H1 (cell line): Measurements from ENCODE around the gene GATB. TPM values are rescaled to one million over a fixed set of nuclear protein-coding genes. Genes with fewer than 3 reads are reported as not detected.

Source experiments
- CTCF ChIA-PET: fragments of 300-600 bp; sonication (Branson Sonifier 250); formaldehyde crosslinking; loops from one replicate; lab custom pipeline; 2021; ENCODE audit not compliant: partially characterized antibody; lab: Charles Lee
- POLR2A ChIA-PET: fragments of 300-600 bp; sonication (Branson Sonifier 250); formaldehyde crosslinking; loops from one replicate; lab custom pipeline; 2021; ENCODE audit warnings: inconsistent platforms; ENCODE audit not compliant: partially characterized antibody; lab: Charles Lee
- DNase-seq, 2 experiments: peaks; one replicate each; pipeline versions ENCODE4 v3.0.0 to v3.0.0-alpha.2; 2010 to 2022; ENCODE audit warnings: low spot score in 2 of 2, low read depth in 1 of 2, mixed read lengths in 1 of 2
- FAIRE-seq: peaks from 2 replicates; lab custom pipeline; 2011; peaks lifted over from hg19 to GRCh38; lab: Jason Lieb, UNC
- H2AFZ ChIP-seq: 2 replicates; pipeline ENCODE4 v1.8.1; 2012; ENCODE audit warnings: low read length, inconsistent platforms
- H2AK5ac ChIP-seq: 2 replicates; pipeline ENCODE4 v1.6.1; 2013; ENCODE audit warnings: low read depth, low read length
- H2BK120ac ChIP-seq: replicated peaks from 2 replicates; pipeline ENCODE3; 2013; ENCODE audit warnings: low read depth, low read length, inconsistent platforms
- H2BK12ac ChIP-seq: 2 replicates; pipeline ENCODE4 v1.6.1; 2013; ENCODE audit warnings: low read depth, low read length
- H2BK15ac ChIP-seq: 2 replicates; pipeline ENCODE4 v1.6.1; 2013; ENCODE audit warnings: low read length
- H2BK20ac ChIP-seq: 2 replicates; pipeline ENCODE4 v1.6.1; 2013; ENCODE audit warnings: low read length
- H2BK5ac ChIP-seq: 2 replicates; pipeline ENCODE4 v1.6.1; 2013; ENCODE audit warnings: low read depth, low read length
- H3K14ac ChIP-seq: 2 replicates; pipeline ENCODE4 v1.6.1; 2013; ENCODE audit warnings: inconsistent platforms; ENCODE audit not compliant: insufficient read length
- H3K18ac ChIP-seq: 2 replicates; pipeline ENCODE4 v1.6.1; 2013; ENCODE audit warnings: low read length; ENCODE audit errors: extremely low read depth
- H3K23ac ChIP-seq: 2 replicates; pipeline ENCODE4 v1.6.1; 2013; ENCODE audit warnings: inconsistent platforms; ENCODE audit not compliant: insufficient read length
- H3K23me2 ChIP-seq: 2 replicates; pipeline ENCODE4 v1.6.1; 2013; ENCODE audit warnings: low read depth, low read length
- H3K27ac ChIP-seq: 2 replicates; pipeline ENCODE4 v1.6.1; 2011; ENCODE audit warnings: low read depth, low read length, inconsistent platforms
- H3K27me3 ChIP-seq, 4 experiments: replicated peaks in 1 of 4; 1 replicate in 1 of 4; 2 replicates in 3 of 4; pipeline versions ENCODE4 v1.6.1 to v1.8.1; 2011 to 2013; ENCODE audit warnings: low read length in 3 of 4, mild to moderate bottlenecking in 3 of 4, inconsistent platforms in 2 of 4, mixed read lengths in 2 of 4, moderate library complexity in 1 of 4; ENCODE audit not compliant: control insufficient read depth in 3 of 4, insufficient read depth in 3 of 4; ENCODE audit errors: extremely low read depth in 1 of 4
- H3K36me3 ChIP-seq, 4 experiments: 2 replicates each; pipeline versions ENCODE4 v1.6.1 to v1.8.1; 2011 to 2013; ENCODE audit warnings: mild to moderate bottlenecking in 4 of 4, low read length in 3 of 4, moderate library complexity in 2 of 4, control low read depth in 1 of 4, inconsistent platforms in 1 of 4; ENCODE audit not compliant: insufficient read depth in 4 of 4, control insufficient read depth in 2 of 4
- H3K4ac ChIP-seq: replicated peaks from 2 replicates; pipeline ENCODE3; 2013; ENCODE audit warnings: low read length, low read depth, mixed read lengths, inconsistent platforms; ENCODE audit not compliant: insufficient read length
- H3K4me1 ChIP-seq, 4 experiments: replicated peaks in 1 of 4; 1 replicate in 1 of 4; 2 replicates in 3 of 4; pipeline versions ENCODE4 v1.6.1 to v1.8.1; 2011 to 2013; ENCODE audit warnings: low read length in 3 of 4, inconsistent platforms in 2 of 4, mixed read lengths in 1 of 4; ENCODE audit not compliant: insufficient read depth in 4 of 4, control insufficient read depth in 3 of 4
- H3K4me2 ChIP-seq, 2 experiments: 2 replicates each; pipeline versions ENCODE4 v1.6.1 to v1.8.1; 2011 to 2013; ENCODE audit warnings: low read depth in 2 of 2, low read length in 2 of 2, control low read depth in 1 of 2, inconsistent platforms in 1 of 2, mild to moderate bottlenecking in 1 of 2; ENCODE audit not compliant: insufficient read depth in 1 of 2
- H3K4me3 ChIP-seq, 4 experiments: fragments of 200-600, 300-600 bp in 1 of 4; sonication (generic), shearing (Covaris generic), sonication (Bioruptor Twin) in 1 of 4; 2 replicates each; pipeline versions ENCODE4 v1.5.1 to v1.8.1; 2011 to 2016; ENCODE audit warnings: low read length in 4 of 4, low read depth in 3 of 4, control low read depth in 2 of 4, inconsistent platforms in 2 of 4, mild to moderate bottlenecking in 2 of 4, mixed read lengths in 1 of 4, moderate library complexity in 1 of 4; ENCODE audit not compliant: insufficient read depth in 2 of 4; ENCODE audit errors: extremely low read depth in 1 of 4
- H3K56ac ChIP-seq: replicated peaks from 2 replicates; pipeline ENCODE3; 2013; ENCODE audit warnings: low read depth, mild to moderate bottlenecking, mixed read lengths, low read length, inconsistent platforms; ENCODE audit not compliant: insufficient read length
- H3K79me1 ChIP-seq: 2 replicates; pipeline ENCODE4 v1.6.1; 2013; ENCODE audit warnings: low read depth, low read length, control low read depth
- H3K79me2 ChIP-seq, 2 experiments: 2 replicates each; pipeline versions ENCODE4 v1.6.1 to v1.8.1; 2012 to 2013; ENCODE audit warnings: low read length in 2 of 2, mild to moderate bottlenecking in 2 of 2, inconsistent platforms in 1 of 2; ENCODE audit not compliant: insufficient read depth in 2 of 2, control insufficient read depth in 1 of 2
- H3K9ac ChIP-seq, 4 experiments: replicated peaks in 1 of 4; 1 replicate in 1 of 4; 2 replicates in 3 of 4; pipeline versions ENCODE4 v1.6.1 to v1.8.1; 2011 to 2013; ENCODE audit warnings: low read depth in 3 of 4, low read length in 3 of 4, control low read depth in 2 of 4, mild to moderate bottlenecking in 2 of 4, moderate library complexity in 2 of 4, inconsistent platforms in 1 of 4; ENCODE audit errors: extremely low read depth in 1 of 4
- H3K9me3 ChIP-seq, 2 experiments: 2 replicates each; pipeline versions ENCODE4 v1.6.1 to v1.8.1; 2012 to 2013; ENCODE audit warnings: mild to moderate bottlenecking in 2 of 2, moderate library complexity in 2 of 2, control low read depth in 1 of 2, inconsistent platforms in 1 of 2, low read depth in 1 of 2, low read length in 1 of 2, mixed read lengths in 1 of 2; ENCODE audit not compliant: insufficient read depth in 2 of 2
- H4K20me1 ChIP-seq, 2 experiments: replicated peaks in 1 of 2; 2 replicates each; pipeline versions ENCODE3 to v1.8.1; 2011 to 2013; ENCODE audit warnings: inconsistent platforms in 2 of 2, low read length in 2 of 2, mild to moderate bottlenecking in 1 of 2; ENCODE audit not compliant: insufficient read depth in 2 of 2, control insufficient read depth in 1 of 2
- H4K5ac ChIP-seq: 2 replicates; pipeline ENCODE4 v1.6.1; 2013; ENCODE audit warnings: low read length, low read depth, mixed read lengths, inconsistent platforms; ENCODE audit not compliant: insufficient read length
- H4K8ac ChIP-seq: 2 replicates; pipeline ENCODE4 v1.8.0; 2013; ENCODE audit warnings: mild to moderate bottlenecking, moderate library complexity, low read length, inconsistent platforms; ENCODE audit not compliant: insufficient read depth; ENCODE audit errors: extremely low read depth
- H4K91ac ChIP-seq: replicated peaks from 2 replicates; pipeline ENCODE3; 2013; ENCODE audit warnings: low read length, mixed read lengths, inconsistent platforms; ENCODE audit not compliant: insufficient read length
- BACH1 ChIP-seq: IDR thresholded peaks from 2 replicates; pipeline ENCODE4 v1.6.1; 2012; ENCODE audit warnings: low read length, improper control_type of control experiment
- CEBPB ChIP-seq: IDR thresholded peaks from 2 replicates; pipeline ENCODE4 v1.6.1; 2012; ENCODE audit warnings: low read depth, low read length
- CHD2 ChIP-seq: IDR thresholded peaks from 2 replicates; pipeline ENCODE4 v1.6.1; 2012; ENCODE audit warnings: low read length, improper control_type of control experiment
- EP300 ChIP-seq, 2 experiments: IDR thresholded peaks; 1 replicate in 1 of 2; 2 replicates in 1 of 2; pipeline ENCODE4 v1.6.1; 2011 to 2012; ENCODE audit warnings: low read depth in 2 of 2, low read length in 2 of 2, mild to moderate bottlenecking in 2 of 2, borderline replicate concordance in 1 of 2, inconsistent platforms in 1 of 2, moderate library complexity in 1 of 2
- JUN ChIP-seq: IDR thresholded peaks from 2 replicates; pipeline ENCODE4 v1.6.1; 2011; ENCODE audit warnings: low read depth, mild to moderate bottlenecking, improper control_type of control experiment, low read length
- KDM4A ChIP-seq: IDR thresholded peaks from one replicate; pipeline ENCODE4 v1.7.1; 2012; ENCODE audit warnings: low read depth, mild to moderate bottlenecking, moderate library complexity, low read length, inconsistent platforms; ENCODE audit not compliant: severe bottlenecking
- POLR2AphosphoS5 ChIP-seq: IDR thresholded peaks from 2 replicates; pipeline ENCODE4 v1.6.1; 2011; ENCODE audit warnings: low read depth, low read length
- RAD21 ChIP-seq, 2 experiments: IDR thresholded peaks in 1 of 2; conservative IDR thresholded peaks in 1 of 2; 2 replicates each; pipeline ENCODE4 v1.6.1; 2011; ENCODE audit warnings: low read depth in 2 of 2, low read length in 2 of 2, improper control_type of control experiment in 1 of 2, inconsistent platforms in 1 of 2, mild to moderate bottlenecking in 1 of 2, moderate library complexity in 1 of 2
- SP4 ChIP-seq: IDR thresholded peaks from 2 replicates; pipeline ENCODE4 v1.6.1; 2012; ENCODE audit warnings: low read length, inconsistent platforms
- SRF ChIP-seq: IDR thresholded peaks from 2 replicates; pipeline ENCODE4 v1.6.1; 2011; ENCODE audit warnings: mild to moderate bottlenecking, low read depth, low read length, moderate library complexity
- TAF1 ChIP-seq: IDR thresholded peaks from 2 replicates; pipeline ENCODE4 v1.6.1; 2011; ENCODE audit warnings: mild to moderate bottlenecking, low read depth, low read length
- TBP ChIP-seq: IDR thresholded peaks from 2 replicates; pipeline ENCODE4 v1.6.1; 2011; ENCODE audit warnings: low read depth, low read length, improper control_type of control experiment
- TEAD4 ChIP-seq: IDR thresholded peaks from 2 replicates; pipeline ENCODE4 v1.6.1; 2012; ENCODE audit warnings: low read depth, low read length, inconsistent platforms, mixed read lengths
- WGBS, 2 experiments: shearing (Covaris generic) in 1 of 2; methylation state at CpG; one replicate each; pipeline versions ENCODE4 v1.1.6 to v1.1.7; 2013 to 2015; ENCODE audit warnings: low lambda C conversion rate in 2 of 2, mixed read lengths in 2 of 2, inconsistent platforms in 1 of 2, low coverage in 1 of 2, missing lambda C conversion rate in 1 of 2; ENCODE audit not compliant: insufficient replicate concordance in 2 of 2, insufficient coverage in 1 of 2, insufficient read length in 1 of 2; ENCODE audit errors: extremely low coverage in 1 of 2, missing lambda C conversion rate in 1 of 2; 5-methylcytosine and 5-hydroxymethylcytosine counted together
- polyA plus RNA-seq, 7 experiments: library from polyadenylated mRNA; depleted of rRNA in 3 of 7; stranded (reverse) in 5 of 7; unstranded in 2 of 7; fragments of >200 nt in 5 of 7; fragments of 200-250 nt in 2 of 7; gene quantifications; 1 replicate in 5 of 7; 2 replicates in 1 of 7; 4 replicates in 1 of 7; pipeline versions ENCODE4 v1.2.1 to v1.2.3, GENCODE V29; 2011 to 2013; ENCODE audit warnings: missing spikeins in 2 of 7, mixed read lengths in 2 of 7
- total RNA-seq: library from RNA; stranded (reverse); fragmentation: NEBNext Ultra II Directional; extraction: Animal tissue kit (Norgen Biotek cat#: 25700); gene quantifications from 2 replicates; pipeline ENCODE4 v1.2.1, GENCODE V29; 2021
- TF ChIP-seq, protein P1 (sequence below): IDR thresholded peaks from 2 replicates; pipeline ENCODE4 v1.6.1; 2012; ENCODE audit warnings: low read length, inconsistent platforms

The GATB gene
- total and polyA plus RNA-seq, 2 of the 8 experiments (the other 6 are each of a cell fraction or from before 2014, with no cell fraction given): 15.3 to 18.0 TPM

DNA sequence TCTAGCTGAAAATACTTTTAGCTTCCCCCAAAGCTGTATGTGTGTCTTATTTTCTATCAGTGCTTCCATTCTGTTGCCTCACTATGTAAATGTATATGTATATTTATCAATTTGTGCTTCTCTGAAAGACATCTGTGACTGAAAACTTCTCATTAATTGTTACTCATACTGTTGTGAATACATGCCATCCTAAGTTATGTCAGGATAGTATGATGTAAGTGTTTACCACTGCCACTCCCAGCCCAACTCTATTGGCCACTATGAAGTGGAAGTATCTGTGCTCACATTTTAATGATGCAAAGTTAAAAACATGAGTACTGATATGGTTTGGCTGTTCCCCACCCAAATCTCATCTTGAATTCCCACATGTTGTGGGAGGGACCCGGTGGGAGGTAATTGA lies 24.4 kb downstream of the GATB start:
- Histone ChIP-seq H4K91ac (no peak overlapping the region), H4K20me1 (no peaks in the 10 kb centered on the region), H2AFZ (no peak overlapping the region), H2AK5ac (no peak overlapping the region), H3K14ac (no peak overlapping the region), H3K56ac (no peak overlapping the region), H3K23me2 (no peaks in the 10 kb centered on the region), H3K27me3 (no peaks in the 10 kb centered on the region), H2BK5ac (no peak overlapping the region), H3K9ac (no peak overlapping the region), H3K4me2 (no peak overlapping the region), H2BK20ac (no peak overlapping the region), H3K23ac (no peak overlapping the region), H3K79me2 (no peaks in the 10 kb centered on the region), H4K8ac (no peak overlapping the region), H2BK120ac (no peak overlapping the region), H3K18ac (no peak overlapping the region), H3K79me1 (no peaks in the 10 kb centered on the region), H3K4me3 (no peak overlapping the region), H3K36me3 (peaks cover 0 to 18% (median 0%) of the 10 kb centered on the region in 4 experiments; a peak in 1 of 8 replicates), H3K4ac (no peak overlapping the region), H3K27ac (no peak overlapping the region), H3K4me1 (no peaks in the 10 kb centered on the region), H2BK15ac (no peak overlapping the region), H4K5ac (no peak overlapping the region), H3K9me3 (peaks cover 10 to 21% of the 10 kb centered on the region in 2 experiments), H2BK12ac (no peak overlapping the region)
- DNase-seq (no peak), FAIRE-seq (no peak)
- WGBS, 2 experiments: 94% methylated on average over 1 of the region's 1 CpG; no CpG with 5 or more reads in 1 of the 2 experiments
- CTCF ChIA-PET: interaction anchor here (1.3 kb wide), 1 partner anchor 27 kb away, joined by 3 read pairs; no protein-coding TSS in a partner anchor
- POLR2A ChIA-PET: no interaction called here
- TF ChIP-seq SP4: no peak
- TF ChIP-seq POLR2AphosphoS5: no peak
- no peak for TF ChIP-seq TBP
- no peak for TF ChIP-seq CHD2
- TF ChIP-seq, protein P1, sequence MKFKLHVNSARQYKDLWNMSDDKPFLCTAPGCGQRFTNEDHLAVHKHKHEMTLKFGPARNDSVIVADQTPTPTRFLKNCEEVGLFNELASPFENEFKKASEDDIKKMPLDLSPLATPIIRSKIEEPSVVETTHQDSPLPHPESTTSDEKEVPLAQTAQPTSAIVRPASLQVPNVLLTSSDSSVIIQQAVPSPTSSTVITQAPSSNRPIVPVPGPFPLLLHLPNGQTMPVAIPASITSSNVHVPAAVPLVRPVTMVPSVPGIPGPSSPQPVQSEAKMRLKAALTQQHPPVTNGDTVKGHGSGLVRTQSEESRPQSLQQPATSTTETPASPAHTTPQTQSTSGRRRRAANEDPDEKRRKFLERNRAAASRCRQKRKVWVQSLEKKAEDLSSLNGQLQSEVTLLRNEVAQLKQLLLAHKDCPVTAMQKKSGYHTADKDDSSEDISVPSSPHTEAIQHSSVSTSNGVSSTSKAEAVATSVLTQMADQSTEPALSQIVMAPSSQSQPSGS: no peak
- TF ChIP-seq BACH1: no peak
- no peak for TF ChIP-seq EP300 (IDR thresholded peaks at IDR 0.05; ENCODE audit: borderline replicate concordance in 1 of 2, low read depth in 2 of 2, low read length in 2 of 2)
- no peak for TF ChIP-seq TEAD4
- TF ChIP-seq SRF: no peak
- TF ChIP-seq CEBPB: no peak
- TF ChIP-seq KDM4A: no peak
- TF ChIP-seq TAF1: no peak
- TF ChIP-seq RAD21 (IDR thresholded peaks at IDR 0.05 in 1 of 2, conservative IDR thresholded peaks at IDR 0.05 in 1 of 2; ENCODE audit: low read depth in 2 of 2, low read length in 2 of 2): no peak
- no peak for TF ChIP-seq JUN
